GM18873 (cell line): ENCODE measurements around the gene TRPV5.

Experiments used
- ATAC-seq: cut with Tn5 transposase; IDR thresholded peaks from one replicate; pipeline ENCODE4 v1.9.1; 2021; ENCODE audit warnings: mild to moderate bottlenecking, moderate library complexity, moderate number of reproducible peaks; ENCODE audit not compliant: unreplicated experiment, low FRiP score

TRPV5 gene

DNA sequence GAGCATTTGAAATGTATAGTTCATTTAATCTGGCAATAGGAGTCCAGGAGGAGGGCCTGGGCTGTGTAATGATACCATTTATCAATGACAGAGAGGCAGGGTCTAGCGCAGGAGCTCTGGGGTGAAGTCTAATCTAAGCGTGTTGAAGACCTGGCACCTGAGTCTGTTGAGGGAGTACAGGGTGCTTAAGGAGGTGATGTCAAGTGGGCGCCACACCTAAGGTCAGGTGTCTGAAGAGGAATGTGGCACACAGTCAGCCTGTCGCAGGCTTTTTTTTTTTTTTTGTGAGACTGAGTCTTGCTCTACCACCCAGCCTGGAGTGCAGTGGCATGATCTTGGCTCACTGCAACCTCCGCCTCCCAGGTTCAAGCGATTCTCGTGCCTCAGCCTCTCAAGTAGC is 8.0 kb upstream of the TRPV5 start:
- no peak for ATAC-seq

DNA sequence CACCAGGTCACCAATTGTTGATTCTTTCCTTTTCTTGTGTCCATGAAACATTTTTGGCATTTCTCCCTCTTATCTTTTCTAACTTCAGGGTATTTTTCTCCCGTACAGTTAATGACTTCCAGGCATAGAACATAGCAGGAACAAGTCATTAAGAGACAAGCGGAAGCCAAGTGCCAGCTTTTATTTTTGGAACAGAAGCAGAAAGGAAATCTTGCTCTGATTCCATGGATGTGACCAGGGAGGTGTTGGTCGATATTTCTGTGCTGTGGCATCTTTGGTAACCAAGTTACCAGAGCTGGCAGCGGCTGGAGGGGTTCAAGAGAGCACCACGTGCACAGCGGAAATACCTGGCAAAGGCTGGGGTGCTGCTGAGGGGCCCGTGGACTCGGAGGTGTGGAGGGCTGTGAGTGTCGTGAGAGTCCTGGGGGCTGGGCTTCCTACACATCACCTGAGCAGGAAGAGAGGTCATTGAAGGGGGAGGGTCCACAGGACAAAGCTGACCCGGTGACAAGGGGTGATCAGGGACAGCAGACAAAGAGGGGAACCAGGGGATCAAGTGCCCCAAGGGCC is 7.5 kb upstream of the TRPV5 start:
- no peak for ATAC-seq

DNA sequence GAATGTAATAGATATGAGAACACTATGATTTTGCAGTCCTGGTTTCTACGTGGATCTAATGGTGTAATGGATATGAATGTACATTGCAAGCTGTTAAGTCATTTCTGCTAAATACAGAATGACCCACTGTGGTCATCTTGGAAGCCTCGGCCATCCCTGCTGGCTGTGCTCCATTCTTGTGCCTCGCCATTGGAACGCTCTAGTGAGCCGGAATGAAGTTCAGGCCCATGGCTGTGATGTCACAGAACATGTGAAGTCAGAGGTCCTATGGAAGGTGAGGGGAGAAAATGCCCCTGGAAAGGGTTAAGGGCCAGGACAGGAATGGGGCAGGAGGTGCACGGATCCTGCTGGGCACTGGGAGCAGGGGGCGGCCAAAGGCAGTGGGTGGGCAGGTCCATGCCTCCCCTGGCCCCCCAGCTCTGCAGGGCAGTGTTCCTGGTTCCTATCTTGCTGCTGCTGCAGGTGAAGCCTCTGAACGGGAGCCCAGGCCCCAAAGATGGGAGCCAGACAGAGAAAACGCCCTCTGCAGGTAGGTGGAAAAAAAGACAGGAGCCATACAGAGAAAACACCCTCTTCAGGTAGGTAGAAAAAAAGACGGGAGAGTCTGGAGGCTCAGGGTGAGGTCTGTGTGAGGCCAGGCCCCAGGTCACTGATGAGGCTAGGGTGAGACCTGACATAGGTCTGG is 5.8 kb upstream of the TRPV5 start, which contains the start of gene LLCFC1:
TSS of gene LLCFC1 (plus strand) at position 259 of the 685 bp plus-strand sequence. CDS start at position 397, 138 bp downstream.
- no peak for ATAC-seq

DNA sequence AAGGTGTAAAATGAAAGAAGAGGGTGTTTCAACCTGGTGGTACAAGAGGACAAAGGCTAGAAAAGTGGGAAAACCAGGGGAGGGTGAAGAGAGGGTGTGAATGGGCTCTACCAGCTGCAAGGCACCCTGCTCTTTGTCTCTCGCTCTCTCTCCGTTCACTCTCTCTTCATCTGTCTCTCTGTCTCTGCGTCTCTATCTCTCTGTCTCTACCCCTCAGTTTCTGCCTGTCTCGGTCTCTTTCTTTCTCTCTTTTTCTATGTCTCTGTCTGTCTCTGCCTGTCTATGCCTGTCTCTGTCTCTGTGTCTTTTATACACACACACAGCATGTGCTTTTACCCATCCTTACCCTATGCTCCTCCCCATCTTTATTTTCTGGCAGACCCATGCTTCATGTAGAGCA is 5.1 kb upstream of the TRPV5 start:
- ATAC-seq = no peak

DNA sequence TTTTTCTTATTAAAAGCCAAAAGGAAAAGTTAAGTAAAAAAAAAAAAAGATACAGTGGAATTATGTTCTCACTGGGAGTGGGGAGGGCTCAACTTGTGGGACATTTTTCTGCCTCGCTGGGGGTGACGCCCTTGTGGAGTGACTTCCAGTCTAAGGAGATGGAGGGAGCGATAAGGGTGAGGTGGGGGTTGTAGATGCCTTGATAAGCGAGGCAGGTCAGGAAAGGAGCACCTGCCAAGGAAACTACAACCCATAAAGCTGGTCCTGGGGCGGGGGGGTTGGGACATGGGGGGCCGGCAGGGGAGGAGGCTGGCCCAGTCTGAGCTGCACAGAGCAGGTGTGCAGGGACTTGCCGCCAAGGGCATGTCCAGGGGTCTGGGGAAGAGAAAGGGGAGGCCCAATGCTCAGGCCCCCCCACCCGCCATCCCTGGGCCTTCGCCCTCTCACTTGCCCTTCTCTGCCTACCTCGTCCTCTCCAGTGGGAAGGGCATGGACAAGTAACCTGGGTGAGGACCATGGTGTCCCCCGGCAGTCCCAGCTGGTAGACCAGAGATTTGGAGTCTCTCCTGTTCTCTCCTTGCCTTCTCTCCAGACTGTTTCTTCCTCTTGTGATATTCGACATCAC is 2.5 kb upstream of the TRPV5 start:
- no peak for ATAC-seq

DNA sequence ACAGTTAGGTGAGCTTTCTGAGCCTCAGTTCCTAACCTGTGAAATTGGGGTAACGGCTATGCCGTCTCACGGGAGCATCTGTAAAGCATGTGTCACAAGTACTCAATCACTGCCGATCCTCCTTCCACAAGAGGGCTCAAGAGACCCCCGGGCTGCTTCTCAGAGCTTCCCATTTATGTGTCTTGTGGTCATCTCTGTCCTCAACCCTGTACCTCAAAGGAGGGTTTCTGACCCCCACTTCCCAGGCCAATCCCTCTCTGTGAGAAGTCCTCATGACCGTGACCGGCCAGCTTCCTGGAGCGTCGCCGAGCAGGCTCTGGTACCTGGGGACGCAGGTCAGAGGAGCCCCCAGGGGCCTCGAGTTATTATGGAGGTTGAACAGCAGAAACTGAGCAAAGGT is 510 bp upstream of the TRPV5 start:
- ATAC-seq = no peak

DNA sequence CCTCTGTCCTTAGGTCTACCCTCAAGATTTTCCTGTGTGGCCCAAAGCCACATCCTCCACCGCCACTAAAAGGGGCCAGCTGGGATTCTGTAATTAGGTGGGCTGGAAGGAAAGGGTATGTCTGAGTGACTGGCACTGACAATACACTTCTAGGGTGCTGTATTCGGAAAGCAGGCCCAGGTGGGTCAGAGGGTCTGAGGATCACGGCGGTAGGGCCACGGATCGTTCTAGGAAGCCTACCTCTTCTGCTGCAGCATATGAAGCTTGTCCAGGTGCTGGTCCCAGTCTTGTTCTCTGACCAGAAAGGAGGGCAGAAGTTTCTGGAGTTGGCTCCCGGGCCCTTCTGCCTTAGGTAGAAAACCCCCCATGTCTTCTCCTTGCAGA is 462 bp downstream of the TRPV5 start:
- ATAC-seq = no peak

DNA sequence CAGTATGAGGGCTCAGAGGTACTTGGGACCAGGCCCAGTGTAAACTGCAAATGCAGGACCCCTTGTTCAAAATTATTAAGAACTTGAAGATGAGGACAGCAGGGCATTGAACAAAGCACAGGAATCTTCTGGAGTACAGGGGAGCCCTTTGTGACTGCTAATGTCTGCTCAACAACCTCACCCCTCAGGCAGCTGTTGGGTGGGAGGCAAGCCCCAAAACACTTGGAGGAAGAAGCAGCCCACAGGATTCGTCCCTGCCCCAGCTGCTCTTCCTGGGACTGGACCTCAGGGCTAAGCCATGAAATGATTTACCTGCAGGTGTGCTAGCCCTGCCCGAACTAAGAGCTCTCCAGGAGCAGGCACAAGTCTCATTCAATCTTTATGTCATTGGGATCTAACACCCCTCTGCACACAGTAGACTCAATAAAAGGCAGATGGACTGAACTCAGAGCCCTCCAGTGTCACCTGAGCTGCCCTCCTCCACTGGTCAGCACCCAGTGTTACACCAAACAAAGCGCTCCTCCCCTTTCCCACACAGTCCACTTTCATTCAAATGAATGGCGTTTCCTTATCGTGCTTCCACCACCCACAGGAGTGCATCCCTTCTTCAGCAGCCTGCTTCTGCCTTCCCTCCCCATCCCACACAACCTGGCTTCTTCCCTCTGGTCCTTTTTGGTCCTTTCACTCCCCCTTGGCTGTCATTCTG is 1.0 kb downstream of the TRPV5 start:
- ATAC-seq = no peak

DNA sequence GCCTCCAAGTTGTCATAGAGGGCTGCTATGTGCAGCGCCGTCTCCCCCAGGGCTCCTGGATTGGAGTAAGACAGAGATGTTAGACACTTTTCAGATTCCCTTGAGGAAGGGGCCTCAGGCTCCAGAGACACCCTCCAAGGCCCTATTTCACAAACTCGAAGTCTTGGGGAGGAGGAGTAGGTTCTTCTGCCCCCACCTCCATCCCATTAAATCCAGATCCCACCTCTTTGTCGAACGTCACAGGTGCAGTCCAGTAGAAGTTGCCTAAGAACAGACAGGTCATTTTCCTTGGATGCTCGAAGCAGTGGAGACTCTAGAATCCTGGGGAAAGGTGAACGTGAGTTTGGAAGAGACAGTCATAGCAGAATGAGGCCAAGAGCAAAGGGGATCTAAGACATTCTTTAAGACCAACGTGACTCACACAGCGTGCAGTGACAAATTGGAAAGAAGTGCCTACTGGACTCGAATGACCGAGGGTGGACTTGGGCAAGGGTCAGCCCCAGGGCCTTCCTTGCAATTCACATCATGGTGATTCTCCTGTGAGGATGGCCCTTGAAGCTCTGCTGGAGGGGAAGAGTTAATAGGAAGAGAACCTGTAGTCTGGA is 3.3 kb downstream of the TRPV5 start:
- ATAC-seq = no peak

DNA sequence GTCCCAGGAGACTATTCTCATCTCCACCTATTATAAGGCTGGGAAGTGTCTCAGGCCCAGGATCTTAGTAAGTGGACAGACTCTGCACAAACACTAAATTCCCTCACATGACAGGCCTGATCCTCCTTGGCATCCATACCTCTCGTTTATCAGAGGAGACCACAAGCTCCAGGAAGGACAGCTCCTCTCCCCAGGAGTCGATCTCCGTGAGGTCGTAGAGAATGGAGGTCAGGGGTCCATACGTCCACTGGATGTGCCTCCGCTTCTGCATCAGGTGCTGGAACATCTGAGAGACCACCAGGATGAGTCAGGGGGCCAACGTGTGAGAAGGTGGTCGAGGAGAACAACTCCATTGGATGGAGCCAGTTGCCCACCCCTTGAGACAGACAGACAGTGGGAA is 5.6 kb downstream of the TRPV5 start:
- no peak for ATAC-seq

DNA sequence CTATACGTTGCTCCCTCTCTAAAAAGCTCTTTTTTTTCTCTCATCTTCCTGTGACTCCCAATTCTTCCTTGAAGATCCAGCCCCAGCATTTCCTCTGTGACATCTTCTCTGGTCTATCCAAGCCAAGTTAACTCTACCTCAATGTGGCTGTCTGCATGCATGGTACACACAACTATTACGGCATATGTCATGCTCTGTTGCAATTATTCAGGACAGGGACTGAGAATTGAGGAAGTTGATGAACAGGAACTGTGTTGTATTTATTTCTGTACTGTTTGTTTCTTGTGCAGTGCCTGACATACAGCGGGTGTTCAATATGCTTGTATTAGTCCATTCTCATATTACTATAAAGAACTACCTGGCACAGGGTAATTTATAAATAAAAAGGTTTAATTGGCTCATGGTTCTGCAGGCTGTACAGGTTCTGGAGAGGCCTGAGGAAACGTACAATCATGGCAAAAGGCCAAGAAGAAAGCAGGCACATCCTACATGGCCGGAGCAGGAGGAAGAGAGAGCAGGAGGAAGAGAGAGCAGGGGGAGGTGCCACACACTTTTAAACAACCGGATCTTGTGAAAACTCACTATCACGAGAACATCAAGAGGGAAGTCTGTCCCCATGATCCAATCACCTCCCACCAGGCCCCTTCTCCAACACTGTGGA is 6.3 kb downstream of the TRPV5 start:
- ATAC-seq = no peak

DNA sequence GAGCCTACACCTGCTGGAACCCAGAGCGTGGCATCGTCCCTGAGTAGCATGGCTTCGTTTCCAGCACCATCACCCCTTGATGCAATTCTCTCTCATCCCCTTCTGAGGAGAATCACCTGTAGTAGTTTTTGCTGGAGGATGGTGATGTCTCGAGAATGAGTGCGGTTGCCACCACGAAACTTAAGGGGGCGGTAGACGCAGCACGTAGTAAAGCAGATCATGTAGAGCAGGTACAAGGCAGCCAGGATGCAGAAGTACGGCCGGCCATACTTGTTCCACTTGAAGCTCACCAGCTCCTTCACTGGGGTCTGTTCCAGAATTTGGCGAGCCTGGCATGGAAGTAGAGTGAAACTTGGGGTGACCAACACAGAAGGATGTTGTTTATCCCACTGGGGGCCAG is 8.1 kb downstream of the TRPV5 start:
- ATAC-seq = no peak

DNA sequence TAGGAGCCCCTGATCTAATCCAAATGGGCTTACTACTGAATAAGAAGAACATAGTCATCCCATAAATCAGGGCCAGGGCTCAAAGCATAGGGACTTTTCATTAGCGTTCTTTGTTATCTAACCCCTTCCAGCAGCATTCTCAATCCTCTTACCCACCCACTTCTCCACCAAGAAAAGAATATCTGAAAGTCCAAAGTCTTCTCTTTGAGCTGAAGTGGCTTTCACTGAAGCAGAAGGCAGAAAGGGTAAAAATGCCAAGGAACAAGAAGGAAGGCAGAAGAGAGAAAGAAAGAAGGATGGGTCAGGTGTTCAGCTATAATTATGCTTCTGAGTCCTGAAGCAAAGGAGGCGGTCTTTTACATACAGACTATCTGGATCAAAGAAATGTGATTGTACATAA is 10.2 kb downstream of the TRPV5 start:
- ATAC-seq = no peak

DNA sequence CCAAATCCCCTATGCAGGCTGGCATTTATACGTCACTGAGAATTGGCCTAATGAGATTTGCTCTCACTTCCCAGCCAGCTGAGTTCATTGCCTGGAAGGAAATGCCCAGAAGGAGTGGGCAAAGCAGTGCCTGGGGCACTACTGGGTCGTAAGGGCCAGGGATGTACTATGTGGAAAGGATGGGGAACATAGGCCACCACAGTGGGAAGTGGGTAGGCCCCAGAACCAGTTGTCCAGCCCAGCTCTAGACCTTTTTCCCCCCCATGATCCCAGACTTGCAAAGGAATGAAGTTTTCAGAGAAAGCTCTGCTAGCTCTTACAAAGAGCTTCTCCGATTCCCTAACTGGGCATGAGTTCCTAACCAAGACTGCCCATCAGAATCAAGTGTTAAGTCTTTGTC is 13.9 kb downstream of the TRPV5 start:
- no peak for ATAC-seq

DNA sequence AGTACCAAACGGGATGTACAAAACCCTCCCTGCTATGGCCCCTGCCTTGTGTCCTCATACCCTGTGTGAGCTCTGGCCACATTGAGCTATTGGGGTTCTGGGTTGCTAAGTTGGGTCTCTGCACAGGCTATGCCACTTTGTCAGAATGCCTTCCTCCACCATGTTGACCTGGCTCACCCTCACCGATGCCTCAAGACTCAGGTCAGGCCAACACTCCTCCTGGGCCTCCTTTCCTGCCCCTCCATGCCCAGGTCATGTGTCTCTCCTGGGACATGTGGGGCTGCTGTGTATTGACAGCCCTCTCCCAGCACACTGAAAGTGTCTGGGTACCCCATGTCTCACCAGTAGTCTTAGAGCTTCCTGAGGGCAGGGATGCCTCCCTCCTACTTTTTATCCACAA is 14.6 kb downstream of the TRPV5 start:
- ATAC-seq = no peak

DNA sequence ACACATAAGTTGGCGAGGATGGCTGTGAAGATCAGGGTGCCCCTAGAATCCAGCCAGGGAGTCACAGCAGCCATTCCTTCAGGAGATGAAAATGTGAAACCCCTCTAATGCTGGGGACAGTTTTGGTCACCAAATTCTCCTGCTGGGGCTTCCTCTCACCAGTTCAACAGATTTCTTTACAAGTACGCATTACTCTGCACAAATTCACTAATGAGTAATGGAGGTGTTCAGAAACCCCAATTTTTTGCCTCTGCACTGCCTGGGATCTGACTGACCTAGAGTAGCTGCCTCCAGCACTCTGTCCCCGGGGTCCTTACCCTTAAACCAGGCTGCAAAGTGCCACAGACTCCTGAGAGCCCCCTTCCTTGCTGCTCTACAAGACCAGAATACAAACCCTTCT is 16.1 kb downstream of the TRPV5 start:
- no peak for ATAC-seq

DNA sequence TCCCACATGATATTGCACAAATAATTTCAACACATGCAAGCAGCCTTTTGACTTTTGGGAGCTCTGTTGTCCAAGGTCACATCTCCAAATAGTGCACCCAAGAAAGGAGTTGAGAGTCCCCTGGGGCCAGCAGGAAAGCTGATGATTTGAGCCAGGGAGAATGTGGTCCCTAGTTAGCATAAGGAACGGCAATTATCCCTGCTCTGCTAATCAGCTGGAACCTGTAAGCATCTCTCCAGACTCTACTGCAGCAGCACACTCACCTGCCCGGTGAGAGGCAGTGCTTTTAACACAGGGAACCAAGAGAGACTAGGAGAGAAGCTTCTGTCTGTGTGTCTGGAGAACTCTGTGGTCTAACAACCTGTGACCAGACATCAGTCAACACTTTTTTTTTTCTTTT is 17.0 kb downstream of the TRPV5 start:
- ATAC-seq = no peak

DNA sequence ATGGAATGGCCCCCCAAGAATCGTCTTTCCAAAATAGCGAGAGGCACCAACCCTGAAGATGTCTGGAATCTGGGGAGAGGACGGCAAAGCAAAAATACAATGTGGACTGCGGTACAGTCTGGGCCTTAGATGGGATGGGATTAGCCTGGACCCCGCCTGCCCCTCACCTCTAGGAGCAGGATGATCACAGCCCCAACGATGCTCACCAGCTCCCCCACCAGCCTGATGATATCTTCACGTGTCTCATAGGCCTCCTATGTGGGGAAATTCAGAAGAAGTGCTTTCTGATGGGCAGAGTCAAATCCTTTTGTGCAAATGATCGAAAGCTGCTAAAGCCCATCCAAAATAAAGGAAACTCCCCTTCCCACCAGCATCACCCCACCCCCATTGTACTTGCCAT is 18.2 kb downstream of the TRPV5 start:
- no peak for ATAC-seq

DNA sequence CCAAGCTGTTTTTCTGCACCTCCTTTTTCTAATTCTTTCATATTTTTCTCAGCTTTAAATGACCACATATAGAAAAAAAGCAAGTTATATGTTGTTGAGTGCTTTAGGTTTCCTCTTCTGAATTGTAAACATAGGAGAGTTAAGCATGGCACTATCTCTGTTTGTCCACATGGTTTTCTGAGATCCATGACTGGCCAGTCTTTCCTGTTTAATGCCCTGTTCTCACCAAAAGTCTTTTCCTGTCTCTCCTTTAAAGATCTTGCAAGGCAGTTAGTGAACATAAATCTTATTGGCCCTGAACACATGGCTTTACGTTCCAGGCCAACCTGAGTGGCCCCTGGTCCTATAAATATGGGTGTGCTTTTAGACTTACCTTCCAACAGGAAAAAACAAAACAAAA is 19.4 kb downstream of the TRPV5 start:
- ATAC-seq = no peak

DNA sequence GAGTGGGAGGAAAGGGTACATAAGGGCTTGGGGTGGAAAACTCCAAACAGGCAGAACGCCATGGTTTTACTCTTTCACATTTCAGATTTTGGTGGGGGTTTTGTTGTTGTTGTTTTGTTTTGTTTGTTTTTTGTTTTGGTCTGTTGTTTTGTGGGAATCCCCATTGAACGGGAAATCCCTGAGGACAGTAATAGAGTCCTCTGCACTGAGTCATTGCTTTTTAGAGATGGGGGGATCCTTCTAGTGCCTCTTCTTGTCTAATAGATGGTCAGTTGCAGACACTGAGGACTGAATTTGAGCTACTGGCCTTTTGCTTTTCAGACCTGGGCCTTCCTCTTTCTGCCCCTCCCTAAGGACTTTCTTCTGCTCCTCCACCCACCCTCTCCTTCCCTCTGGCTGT is 20.0 kb downstream of the TRPV5 start:
- no peak for ATAC-seq

DNA sequence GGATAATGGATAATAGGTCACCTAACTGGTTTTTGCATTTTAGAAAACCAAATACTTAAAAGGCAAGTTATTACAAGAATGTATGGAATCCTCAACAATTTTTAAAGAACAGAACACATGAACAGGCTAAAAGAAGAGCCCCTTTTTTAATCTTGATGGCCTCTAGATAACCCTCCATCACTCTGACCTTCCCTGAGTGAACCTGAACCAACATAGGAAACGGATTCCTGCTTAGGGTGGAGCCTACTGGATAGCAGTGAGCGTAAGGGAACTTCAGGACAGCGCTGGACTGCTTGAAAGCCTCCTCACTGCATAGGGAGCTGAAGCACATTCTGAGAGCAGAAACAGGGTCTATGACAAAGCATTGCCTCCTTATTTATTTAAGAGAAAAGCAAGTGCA is 20.5 kb downstream of the TRPV5 start:
- no peak for ATAC-seq
